ENCODE results near the gene ZNF688.

ZNF688 gene

DNA sequence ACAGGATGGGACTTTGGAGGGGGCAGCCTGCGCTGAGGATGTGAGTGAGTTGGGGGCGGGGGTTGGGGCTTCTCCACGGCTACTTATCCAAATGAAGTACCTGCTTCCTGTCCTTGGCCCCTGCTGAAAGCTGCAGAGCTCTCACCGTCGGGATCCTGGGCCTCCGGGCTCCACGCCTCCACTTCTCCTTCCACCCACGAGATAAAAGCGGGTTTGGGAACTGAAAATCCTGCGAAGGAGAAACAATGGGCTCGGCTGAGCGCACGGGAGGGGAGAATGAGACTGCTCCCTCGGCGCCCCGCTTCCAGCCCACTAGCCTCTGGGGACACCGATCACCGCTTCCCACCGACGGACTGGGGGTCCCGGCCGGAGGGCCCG, 13.5 kb upstream of the ZNF688 start:
- peak; percentile 6 to 19 for ATAC-seq

GRCh38 chr16:30582611-30583340, 11.3 kb upstream of the ZNF688 start:
- no peak for ATAC-seq

- no peak for ATAC-seq
Measured at GRCh38 chr16:30581457-30581856, 9.9 kb upstream of the ZNF688 start.

DNA sequence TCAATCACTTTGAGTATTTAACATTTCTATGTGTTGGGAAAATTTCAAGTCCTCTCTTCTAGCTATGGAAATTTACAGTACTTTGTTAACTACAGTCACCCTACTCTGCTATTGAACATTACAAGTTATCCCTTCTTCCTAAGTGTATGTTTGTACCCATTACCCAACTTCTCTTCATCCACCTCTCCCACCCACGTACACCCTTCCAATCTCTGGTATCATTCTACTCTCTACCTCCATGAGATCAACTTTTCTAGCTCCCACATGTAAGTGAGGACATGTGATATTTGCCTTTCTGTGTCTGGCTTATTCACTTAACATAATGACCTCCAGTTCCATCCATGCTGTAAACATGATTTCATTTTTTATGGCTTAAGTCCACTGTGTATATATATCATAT, 3.2 kb upstream of the ZNF688 start:
- ATAC-seq: no peak

DNA sequence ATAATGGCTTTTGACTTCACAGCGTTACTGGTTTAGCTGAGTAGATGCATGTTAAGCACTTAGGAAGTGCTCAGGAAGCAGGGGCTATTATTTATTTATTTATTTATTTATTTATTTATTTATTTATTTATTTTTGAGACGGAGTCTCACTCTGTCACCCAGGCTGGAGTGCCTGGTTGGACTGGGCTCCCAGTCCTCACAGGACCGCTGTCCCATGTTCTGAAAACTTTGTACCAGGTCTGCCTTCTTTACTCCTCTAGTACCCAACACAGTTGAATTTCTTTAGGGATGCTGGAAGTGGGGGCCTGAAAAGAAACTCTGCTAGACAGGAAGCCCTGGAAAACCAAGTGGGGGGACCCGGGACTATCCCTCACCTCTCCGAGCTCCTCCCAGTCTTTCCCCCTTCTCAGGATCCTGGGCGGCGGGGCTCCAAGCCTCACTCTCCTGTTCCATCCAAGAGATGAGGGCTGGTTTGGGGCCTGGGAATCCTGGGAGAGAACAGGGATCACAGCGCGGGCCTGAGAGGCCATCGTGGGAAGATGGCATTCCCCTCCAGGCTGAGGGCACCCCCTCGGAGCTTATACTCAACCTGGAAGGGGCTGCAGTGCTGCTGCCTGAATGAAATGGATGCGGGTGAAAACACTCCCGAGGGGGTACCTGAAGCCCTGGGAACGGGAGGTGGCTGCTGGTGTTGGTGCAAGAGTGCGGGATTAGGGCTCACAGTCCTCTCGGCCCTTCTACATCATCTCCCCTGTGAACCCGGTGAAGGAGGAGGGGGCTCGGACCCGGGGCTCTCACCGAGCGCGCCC, 674 bp downstream of the ZNF688 start:
- ATAC-seq: no peak

DNA sequence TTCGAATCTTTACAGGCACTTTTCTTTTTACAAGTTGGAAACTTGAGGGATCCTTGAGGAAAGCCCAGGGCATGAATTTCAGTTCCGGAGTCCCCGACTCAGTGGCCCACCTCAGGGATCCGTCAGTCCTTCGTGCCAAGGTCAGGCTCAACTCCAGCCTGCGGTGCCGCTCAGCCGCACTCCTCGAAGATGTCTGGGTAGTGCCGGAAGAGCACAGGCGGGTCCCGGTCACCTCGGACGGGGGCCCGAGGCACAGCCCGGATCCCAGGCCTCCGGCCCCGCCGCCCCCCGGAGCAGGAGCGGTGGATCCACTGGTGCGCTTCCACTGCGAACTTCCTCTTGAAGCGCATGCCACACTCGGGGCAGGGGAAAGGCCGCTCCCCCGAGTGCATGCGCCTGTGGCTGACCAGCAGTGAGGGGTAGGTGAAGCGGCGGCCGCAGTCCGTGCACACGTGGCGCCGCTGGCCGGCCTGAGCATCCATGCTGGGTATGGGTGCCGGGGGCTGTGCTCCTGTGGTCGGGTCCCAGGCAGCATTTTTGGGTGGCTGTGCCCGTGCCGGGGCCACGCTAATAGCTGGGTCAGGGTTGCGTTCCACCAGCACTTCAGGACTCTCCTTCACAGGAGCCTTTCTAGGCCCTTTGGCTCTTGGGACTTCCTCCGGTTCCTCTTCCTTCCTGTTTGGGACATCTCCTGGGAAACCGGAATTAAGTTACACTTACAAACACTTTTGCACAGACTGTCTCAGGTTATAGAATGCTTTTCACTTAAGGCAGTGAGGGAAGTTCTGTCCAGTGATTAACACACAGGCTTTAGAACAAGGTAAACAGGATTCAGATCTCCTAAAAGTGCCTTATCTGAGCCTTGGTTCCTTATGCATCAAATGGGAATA, 1.5 kb downstream of the ZNF688 start:
- no peak for ATAC-seq

DNA sequence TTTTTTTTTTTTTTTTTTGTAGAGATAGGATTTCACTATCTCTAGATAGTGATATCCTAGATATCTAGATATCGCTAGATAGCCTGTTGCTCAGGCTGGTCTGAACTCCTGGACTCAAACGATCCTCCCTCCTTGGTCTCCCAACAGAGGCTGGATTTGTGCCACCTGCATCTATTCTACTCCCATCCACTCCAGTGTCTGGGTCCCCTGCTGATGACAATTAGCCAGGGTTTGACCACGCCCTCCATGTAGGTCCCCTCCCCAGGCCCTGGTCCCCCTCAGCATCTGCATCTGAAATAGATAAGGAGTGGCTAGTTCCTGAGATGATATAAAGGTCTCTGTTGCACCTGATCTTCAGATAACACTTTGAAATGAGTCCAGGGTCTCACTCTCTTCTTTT, 2.2 kb downstream of the ZNF688 start:
- ATAC-seq: no peak

DNA sequence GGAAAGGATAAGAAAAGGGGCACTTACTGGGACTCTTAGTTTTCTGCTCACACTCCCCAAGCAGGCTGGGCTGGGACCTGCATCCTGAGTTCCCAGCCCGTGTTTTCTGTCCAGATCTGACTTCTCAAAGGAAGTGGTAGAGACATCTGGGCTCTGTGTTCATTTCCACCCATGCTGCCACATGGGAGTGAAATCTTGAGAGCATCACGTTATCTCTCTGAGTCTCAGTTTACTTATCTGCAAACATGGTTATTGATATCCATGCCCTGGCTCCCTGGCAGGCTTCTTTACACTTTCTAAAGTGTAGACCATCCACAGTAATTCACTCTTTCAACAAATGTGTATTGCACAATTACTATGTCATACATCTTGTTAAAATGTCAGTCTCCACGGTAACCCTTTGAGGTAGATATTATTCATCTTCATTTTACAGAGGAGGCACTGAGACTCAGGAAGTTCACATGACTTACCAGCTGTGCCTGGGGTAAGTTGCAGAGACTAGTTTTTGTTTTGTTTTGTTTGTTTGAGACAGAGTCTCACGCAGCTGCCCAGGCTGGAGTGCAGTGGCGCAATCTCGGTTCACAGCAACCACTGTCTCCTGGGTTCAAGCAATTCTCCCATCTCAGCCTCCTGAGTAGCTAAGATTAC, 3.4 kb downstream of the ZNF688 start:
- ATAC-seq: peak; percentile 60 to 66

DNA sequence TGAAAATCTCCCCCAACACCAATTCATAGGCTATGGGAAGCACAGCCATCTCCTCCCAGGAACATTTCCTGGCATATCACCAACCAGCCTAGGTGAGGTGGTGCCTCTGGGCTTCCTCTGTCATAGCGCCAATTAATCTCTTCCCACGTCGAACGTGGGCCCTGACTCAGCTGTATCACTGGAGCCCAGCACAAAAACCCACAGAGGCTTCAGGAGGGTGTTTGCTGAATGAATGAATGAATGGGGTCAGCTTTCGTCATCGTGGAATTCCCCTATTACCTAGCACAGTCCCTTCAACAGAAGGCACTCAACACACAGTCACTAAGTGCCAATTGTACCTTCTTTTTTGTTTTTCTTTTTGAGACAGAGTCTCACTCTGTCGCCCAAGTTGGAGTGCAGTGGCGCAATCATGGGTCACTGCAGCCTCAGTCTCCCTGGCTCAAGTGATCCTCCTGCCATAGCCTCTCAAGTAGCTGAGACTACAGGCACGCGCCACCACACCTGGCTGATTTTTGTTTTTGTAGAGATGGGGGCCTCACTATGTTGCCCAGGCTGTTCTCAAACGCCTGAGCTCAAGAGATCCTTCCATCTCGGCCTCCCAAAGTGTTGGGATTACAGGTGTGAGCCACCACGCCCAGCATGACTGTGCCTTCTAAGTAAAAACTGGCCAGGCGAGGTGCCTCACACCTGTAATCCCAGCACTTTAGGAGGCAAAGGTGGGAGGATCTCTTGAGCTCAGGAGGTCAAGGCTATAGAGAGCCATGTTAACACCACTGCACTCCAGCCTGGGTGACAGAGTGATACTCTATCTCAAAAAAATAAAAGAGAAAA, 4.1 kb downstream of the ZNF688 start:
- peak; percentile 58 to 68 for ATAC-seq

- no peak for ATAC-seq
Measured at GRCh38 chr16:30566531-30566930, 5.0 kb downstream of the ZNF688 start.

GRCh38 chr16:30565984-30566383, 5.5 kb downstream of the ZNF688 start:
- ATAC-seq: no peak

GRCh38 chr16:30565526-30565925, 6.0 kb downstream of the ZNF688 start:
- ATAC-seq: no peak

DNA sequence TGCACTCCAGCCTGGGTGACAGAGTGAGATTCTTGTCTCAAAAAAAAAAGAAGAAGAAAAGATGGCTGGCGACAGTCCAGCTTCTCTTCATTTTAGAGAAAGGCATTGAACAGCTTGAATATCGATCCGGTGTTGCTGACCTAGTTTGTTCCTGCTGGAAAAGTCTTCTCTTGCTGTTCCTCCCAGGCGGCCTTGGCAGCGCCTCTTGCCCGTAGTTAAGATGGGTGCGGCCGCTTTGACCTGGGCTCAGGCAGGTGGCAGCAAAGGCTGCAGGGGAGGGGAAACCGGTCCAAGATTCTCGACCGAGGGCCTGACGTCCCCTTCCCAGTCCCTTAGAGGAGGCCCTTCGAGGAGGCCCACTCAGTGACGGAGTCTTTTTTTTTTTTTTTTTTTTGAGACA, 9.5 kb downstream of the ZNF688 start:
- ATAC-seq: no peak

GRCh38 chr16:30561089-30561816, 10.3 kb downstream of the ZNF688 start:
- no peak for ATAC-seq

DNA sequence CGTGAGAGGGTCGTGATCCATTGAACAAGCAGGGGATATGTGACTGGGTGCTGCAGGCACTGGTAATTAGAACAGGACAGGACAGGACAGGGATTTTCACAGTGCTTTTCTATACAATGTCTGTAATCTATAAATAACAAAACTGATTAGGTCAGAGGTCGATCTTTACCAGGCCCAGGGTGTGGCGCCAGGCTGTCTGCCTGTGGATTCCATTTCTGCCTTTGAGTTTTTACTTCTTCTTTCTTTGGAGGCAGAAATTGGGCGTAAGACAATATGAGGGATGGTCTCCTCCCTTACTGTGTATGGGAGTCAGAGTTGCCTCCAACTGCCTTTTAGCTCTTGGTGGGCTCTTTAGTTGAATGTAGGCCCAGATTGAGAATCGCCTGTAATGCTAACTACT, 11.8 kb downstream of the ZNF688 start:
- ATAC-seq: no peak

DNA sequence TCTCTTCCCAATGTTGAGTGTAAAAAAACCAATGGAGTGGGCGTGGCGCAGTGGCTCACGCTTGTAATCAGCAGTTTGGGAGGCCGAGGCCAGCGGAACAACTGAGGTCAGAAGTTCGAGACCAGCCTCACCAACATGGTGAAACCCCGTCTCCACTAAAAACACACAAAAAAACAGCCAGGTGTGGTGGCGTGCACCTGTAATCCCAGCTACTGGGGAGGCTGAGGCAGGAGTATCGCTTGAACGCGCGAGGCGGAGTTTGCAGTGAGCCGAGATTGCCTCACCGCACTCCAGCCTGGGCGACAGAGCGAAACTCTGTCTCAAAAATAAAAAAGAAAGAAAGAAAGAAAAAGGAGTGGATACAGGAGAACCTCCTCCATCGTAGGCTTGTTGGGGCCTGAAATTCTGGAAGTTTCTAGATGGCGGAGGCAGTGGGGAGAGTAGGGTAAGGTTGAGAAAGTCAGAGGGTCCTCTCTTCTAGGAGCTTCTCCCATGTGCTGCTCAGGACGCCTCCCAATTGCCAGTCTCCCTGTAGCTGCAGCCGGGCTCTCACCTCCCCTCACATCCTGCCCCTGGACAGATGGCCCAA, 12.6 kb downstream of the ZNF688 start:
- no peak for ATAC-seq

- peak; percentile 94 to 97 for ATAC-seq
Measured at GRCh38 chr16:30557957-30558788, 13.3 kb downstream of the ZNF688 start, which contains the start of gene ZNF764. Gene ZNF764 (minus strand): TSS chr16:30558374. CDS start chr16:30558182, 192 bp downstream.

DNA sequence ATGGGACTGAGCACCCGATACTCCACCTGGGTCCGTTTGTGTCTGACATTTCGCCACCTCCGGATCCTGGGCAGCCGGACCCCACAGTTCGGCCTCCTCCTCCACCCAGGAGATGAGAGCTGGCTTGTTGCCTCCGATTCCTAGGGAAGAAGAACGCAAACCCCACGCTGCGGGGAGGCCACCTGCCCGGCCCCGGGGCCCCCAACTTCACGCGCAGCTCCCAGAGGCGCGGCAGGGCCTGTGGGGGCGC, 13.9 kb downstream of the ZNF688 start:
- no peak for ATAC-seq

DNA sequence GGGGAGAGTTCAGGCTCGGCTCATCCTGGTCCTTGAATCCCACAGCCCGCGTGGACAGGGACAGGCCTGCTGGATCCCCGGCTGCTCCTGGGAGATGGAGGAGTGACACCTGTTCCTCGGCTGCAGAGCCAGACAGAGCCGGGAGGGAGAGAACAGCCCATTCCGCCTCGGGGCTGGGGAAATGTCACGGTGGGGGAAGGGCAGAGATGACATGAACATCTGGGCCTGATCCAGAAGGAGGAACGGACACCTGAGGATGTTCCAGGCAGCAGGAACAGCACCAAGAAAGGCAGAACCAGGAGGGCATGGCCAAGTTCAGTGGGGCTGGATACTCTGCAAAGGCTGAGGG, 15.4 kb downstream of the ZNF688 start:
- no peak for ATAC-seq
